Skin epidermis (tissue), 12 donors: Measurements from ENCODE around the gene STRA6.

Source experiments
- H3K27ac ChIP-seq, 21 experiments: fragments of 200-600 bp; sonication (generic) in 11 of 21; one replicate each; pipeline ENCODE4 v1.5.0; 2020; ENCODE audit warnings: mild to moderate bottlenecking in 3 of 21, inconsistent platforms in 2 of 21, moderate library complexity in 2 of 21
- H3K4me3 ChIP-seq, 7 experiments: fragments of 200-600 bp; sonication (generic) in 2 of 7; one replicate each; pipeline ENCODE4 v1.5.0; 2020; ENCODE audit warnings: inconsistent platforms in 2 of 7, mild to moderate bottlenecking in 2 of 7, moderate library complexity in 1 of 7

STRA6 gene

DNA sequence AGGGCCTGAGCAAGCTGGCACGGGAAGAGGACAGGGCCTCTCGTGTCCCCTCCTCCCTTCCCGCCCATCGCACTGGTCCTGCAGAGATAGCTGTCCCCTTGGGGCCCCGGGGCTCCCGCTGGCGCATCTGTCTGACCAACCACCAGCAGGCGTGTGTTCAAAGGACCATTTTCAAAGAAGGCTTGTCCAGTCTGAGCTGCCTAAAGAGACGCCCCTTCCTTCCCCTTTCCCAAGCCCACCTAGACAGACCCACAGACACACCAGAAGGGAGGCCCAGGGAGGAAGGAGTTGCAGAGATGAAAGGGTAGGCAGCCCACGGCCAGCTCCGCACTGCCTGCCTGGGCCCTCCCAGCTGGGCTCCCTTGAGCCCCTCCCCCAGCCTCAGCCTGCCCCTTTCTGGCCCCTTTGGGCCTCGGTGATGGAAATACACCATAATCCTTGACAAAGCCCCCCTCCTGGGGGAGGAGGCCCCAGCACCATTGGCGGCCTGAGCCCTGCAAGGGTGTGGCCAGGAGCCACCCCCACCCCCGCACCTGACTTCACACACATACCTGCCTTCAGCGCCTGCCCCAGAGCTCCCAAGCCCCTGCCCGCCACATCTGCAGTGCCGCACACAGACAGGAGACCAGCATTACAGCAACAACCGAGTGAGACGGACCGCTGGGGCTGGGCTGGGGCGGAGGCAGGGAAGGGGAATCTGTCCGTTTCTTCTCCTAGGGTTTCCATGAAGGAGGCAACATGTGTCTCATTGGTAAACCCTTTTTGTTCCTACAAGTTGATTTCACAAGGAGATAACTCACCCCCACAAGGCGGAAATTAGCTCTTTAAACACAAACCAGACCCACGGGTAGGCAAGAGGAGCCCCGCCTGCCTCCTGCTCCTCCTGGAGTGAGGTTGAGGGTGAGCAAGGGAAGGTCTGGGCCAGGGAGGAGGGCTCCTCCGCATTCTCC is at the start of gene STRA6:
Gene STRA6 (minus strand): TSS at position 336 of the 950 bp plus-strand sequence. CDS start 520 bp downstream, outside the sequence.
- Histone ChIP-seq H3K4me3 (no peak within 1 kb of the TSS), H3K27ac (peak within 1 kb of the TSS in 6 of 21 experiments; percentile 6 to 82 (median 42))

DNA sequence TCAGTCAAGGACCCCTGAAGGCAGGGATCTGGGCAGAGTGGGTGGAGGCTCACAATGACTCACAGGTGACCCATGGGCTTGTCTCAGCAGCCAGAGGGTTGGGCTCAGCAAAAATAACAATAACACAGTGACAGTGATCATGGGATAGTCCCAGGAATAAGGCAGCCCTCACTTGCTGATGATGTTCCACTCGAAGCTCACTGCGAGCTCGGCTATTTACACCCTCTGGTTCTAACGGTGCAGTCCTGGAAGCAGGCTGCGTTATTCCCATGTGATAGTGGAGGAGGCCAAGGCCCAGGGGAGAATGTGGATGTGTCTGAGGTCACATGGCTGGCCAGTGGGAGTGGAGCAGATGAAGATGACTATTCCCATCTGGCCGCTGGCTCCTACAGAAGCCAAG is 49.7 kb upstream of the STRA6 start:
- no peak overlapping the region for H3K27ac ChIP-seq

GRCh38 chr15:74251131-74251811 is 48.7 kb upstream of the STRA6 start:
- Histone ChIP-seq H3K4me3 (no peak overlapping the region), H3K27ac (no peak overlapping the region)

More for the DNA sequence above, 49.7 kb upstream of the STRA6 start:
- H3K4me3 ChIP-seq = no peak overlapping the region

- H3K27ac ChIP-seq = no peak overlapping the region
- no peak overlapping the region for H3K4me3 ChIP-seq
Measured at GRCh38 chr15:74250266-74250665, 47.7 kb upstream of the STRA6 start.

GRCh38 chr15:74245342-74245931 is 42.9 kb upstream of the STRA6 start:
- Histone ChIP-seq H3K4me3 (no peak overlapping the region), H3K27ac (no peak overlapping the region)

GRCh38 chr15:74244822-74245341 is 42.3 kb upstream of the STRA6 start:
- H3K4me3 ChIP-seq = no peak overlapping the region
- no peak overlapping the region for H3K27ac ChIP-seq

GRCh38 chr15:74243431-74243830 is 40.8 kb upstream of the STRA6 start:
- no peak overlapping the region for H3K4me3 ChIP-seq
- H3K27ac ChIP-seq = no peak overlapping the region

DNA sequence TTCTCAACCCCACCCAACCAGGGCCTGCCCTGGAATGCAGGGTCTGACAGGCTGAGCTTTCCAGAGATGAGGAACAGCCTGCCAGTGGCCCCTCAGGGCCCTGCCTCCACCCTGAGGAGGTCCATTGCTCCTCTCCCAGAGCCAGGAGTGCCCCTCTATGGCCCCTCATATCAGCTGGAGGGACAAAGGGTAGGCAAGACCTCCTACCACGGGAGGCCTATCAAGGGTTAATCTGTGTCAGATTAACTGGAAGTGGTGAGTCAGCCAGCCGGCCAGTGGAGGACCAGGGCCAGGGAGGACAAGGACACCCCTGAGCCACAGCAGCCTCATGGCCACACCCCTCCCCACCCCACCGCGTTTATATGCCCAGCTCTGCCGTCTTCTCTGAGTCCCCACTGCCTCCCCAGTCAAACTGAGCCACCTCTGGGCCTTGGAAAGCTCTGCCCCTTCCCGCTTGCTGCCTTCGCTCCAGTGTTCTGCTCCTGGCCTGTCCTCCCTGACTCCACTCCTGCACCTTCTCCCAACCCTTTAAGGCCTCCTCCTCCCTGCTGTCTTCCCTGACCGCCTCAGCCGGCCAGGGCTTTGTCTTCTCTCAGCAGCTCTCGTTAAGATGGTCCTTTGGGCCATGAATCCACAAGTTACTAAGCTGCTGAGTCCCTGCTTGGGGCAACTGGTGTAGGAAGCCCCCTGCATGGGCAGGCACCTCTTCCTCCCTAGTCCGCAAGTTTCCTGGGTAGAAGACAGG is 40.0 kb upstream of the STRA6 start:
- Histone ChIP-seq H3K27ac (no peak overlapping the region), H3K4me3 (no peak overlapping the region)

- Histone ChIP-seq H3K27ac (no peak overlapping the region), H3K4me3 (no peak overlapping the region)
Measured at GRCh38 chr15:74240897-74241614, 38.5 kb upstream of the STRA6 start.

- no peak overlapping the region for H3K27ac ChIP-seq
- H3K4me3 ChIP-seq = no peak overlapping the region
Measured at GRCh38 chr15:74240002-74240568, 37.5 kb upstream of the STRA6 start.

DNA sequence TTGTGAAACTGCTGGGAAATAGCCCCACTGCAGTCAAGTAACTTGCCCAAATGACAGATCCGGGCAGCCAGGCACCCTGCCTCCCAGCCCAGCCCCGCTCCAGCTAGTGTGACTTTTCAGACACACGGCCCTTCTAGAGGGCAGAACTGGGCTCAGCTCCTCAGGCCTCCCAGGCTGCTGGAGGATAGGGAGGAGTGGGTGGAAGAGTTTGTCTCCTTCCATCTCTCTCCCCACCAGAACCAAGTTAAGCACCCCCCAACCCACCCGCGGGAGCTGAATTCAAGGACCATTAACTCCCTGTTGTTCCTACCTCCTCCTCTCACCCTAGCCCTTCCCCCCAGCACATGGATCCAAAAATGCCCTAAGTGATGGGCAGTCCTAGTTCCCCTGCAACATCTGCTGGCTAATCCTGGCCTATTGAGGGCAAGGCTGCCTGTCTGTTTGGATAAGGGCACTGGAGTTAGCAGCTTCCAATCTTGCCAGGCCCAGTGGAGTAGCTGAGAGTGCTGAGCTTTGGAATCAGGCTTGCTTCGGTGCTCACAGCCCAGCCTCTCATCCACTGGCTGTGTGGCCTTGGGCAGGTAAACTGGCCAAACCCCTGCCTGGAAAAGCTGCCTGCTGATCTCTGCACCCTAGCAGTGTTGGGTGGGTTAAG is 36.6 kb upstream of the STRA6 start:
- Histone ChIP-seq H3K4me3 (no peak overlapping the region), H3K27ac (no peak overlapping the region)

DNA sequence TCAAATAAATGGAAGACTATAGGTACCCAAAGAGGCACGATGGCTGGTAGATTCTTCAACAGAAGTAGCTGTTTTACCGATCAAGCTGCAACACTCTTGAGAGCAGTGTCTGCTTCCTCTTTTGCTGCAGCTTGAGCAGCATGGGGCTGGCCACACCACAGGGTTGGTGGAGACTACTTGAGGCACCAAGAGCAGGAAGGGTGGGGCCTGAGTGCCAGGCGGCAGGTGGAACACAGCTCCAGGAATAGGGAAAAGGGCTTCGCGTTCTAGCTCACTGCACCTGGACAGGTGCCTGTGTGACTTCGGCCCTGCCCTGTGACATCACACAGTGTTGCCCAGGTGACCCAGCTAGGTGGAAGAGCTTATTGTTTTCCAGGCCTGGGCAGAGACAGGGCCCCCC is 33.4 kb upstream of the STRA6 start, which contains the start of gene CCDC33:
Gene CCDC33 (plus strand): TSS at position 365 of the 400 bp plus-strand sequence. CDS start 394 bp downstream, outside the sequence.
- no peak within 1 kb of the TSS for H3K27ac ChIP-seq
- H3K4me3 ChIP-seq = no peak within 1 kb of the TSS

DNA sequence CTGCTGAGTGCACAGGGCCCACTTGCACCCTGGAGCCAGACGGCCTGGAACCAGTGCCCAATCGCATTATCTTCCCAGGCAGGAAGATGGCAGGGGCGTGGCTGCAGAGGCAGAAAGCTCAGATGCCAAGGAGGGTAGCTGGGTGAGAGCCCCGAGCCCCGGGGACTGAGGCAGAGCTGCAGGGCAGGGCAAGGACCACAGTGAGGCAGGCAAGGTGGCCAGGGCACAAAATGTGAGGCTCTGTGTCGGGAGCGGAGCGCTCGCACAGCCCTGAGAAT is 31.9 kb upstream of the STRA6 start:
- H3K4me3 ChIP-seq = no peak overlapping the region
- no peak overlapping the region for H3K27ac ChIP-seq

GRCh38 chr15:74233851-74234597 is 31.4 kb upstream of the STRA6 start:
- Histone ChIP-seq H3K4me3 (no peak overlapping the region), H3K27ac (no peak overlapping the region)

DNA sequence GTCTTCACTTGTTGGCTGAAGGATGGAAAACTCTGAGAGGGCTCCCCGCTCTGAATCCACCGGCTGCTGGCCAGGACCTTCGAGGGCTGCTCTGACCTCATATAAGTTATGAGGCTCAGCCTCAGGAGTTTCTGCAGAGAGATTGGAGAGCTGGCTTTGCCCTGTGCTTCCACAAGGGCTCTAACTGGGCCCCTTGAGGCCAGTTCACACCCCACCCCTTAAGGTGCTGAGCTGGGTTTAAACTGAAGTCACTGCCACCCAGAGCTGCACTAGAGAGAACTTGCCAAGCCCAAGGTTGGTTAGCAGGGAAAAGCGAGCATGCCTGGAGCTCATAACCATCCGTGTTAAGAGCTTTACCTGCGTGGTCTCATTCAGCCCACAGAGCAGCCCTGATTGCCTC is 30.8 kb upstream of the STRA6 start:
- no peak overlapping the region for H3K27ac ChIP-seq

DNA sequence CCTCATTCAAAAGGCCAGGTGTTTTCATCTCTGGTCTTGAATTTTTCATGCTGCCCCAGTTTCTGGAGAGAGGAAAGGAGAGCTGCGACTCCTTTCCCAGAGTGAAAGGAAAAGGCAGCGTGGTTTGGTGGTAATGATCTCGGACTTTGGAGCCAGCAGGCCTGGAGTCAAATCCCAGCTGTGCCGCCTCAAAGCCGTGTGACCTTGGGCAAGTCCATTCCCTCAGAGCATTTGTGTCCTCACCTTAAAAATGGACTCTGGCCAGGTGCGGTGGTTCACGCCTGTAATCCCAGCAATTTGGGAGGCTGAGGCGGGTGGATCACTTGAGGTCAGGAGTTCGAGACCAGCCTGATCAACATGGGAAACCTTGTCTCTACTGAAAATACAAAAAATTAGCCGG is 28.9 kb upstream of the STRA6 start:
- H3K4me3 ChIP-seq = no peak overlapping the region
- no peak overlapping the region for H3K27ac ChIP-seq

More for the DNA sequence above, 30.8 kb upstream of the STRA6 start:
- no peak overlapping the region for H3K4me3 ChIP-seq

DNA sequence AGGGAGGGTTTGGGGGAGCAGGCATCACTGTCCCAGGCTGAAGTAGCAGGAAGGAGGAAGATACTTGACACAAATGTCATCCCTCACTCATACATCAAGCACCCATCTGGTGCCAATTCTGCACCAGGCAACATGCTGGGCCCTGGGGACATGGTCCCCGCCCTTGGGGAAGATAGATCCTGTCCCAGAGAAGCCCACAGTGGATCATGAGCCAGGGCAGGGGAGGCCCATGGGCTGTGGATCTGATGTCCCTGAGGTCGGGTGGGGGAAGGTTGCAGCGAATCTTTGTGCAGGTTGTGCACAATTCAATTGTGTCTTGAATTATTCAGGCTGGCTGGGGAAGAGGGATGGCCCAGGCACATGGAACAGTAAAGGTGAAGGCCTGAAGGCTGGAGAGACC is 27.1 kb upstream of the STRA6 start:
- H3K4me3 ChIP-seq = no peak overlapping the region
- H3K27ac ChIP-seq = no peak overlapping the region

DNA sequence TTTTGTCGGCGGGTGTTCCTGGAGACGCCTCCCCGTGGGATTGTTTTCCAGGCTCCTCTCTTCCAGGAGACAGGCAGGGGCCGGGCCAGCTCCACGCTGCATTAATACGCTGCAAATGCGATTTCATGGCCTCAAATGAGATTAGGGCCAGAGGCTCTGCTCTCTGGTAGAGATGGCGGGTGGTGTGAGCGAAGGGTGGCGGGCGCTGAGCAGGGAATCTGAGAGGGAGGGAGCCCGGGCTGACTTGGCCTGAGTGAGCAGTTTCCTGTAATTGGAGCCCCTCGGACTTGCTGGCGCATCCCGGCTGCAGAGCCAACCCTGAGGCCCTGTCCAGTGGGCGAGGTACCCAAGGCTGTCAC is 26.1 kb upstream of the STRA6 start:
- no peak overlapping the region for H3K27ac ChIP-seq

More for the DNA sequence above, 26.1 kb upstream of the STRA6 start:
- no peak overlapping the region for H3K4me3 ChIP-seq
